GM13976 (cell line): ENCODE data around the gene WBP11.

ENCODE experiments used
- DNase-seq: peaks from one replicate; pipeline ENCODE4 v3.0.0; 2012; ENCODE audit warnings: low spot score
- CTCF ChIP-seq: IDR thresholded peaks from 2 replicates; pipeline ENCODE4 v1.5.1; 2012; ENCODE audit warnings: borderline replicate concordance, mild to moderate bottlenecking; ENCODE audit not compliant: insufficient read depth; ENCODE audit errors: extremely low read depth, missing control alignments, control extremely low read depth
- in situ Hi-C: fragments of 300-500 bp; cut with MboI; formaldehyde crosslinking; loops from one replicate; pipeline ENCODE4 v1.12.0; 2022; ENCODE audit warnings: low sequenced_read_pairs, mixed read lengths, inconsistent platforms; ENCODE audit not compliant: unreplicated experiment

Gene WBP11

DNA sequence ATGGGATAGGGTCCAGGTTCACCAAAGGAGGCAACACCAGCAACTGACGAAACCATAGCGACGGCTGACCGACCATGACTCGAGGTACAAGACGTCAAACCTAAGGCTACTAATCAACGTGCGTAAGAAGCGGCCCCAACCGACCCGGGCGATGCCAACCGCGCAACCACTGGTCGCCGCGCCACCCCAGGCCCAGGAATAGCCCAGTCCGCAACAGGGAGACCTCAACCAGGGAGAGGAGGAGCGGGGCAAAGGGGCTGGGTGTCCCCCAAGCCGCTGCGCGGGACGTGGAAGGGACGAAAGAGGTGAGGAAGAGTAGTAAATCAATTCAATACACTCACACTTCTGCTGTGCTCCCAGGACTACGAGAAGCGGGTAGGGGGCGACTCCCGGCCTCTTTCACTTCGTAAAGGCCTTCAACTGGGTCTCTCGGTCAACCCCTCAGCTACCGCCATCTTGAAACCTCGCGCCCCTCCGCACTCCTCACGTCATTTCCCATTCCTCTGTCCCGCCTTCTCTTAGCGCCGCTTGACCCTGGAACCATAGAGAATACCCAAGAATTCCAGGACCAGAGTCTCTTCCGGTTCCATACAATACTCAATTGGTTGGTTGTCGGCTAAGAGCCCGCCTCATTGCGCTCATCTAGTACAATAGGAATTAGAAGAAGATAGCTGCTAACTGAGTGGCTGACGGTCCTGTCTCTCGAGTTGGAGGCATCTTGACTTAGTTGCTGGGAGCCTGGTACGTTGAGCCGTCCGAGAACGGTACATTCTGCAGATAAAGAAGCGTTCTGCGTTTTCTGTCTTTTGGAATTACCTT, at the start of gene WBP11, which contains the start of gene C12orf60:
Gene WBP11 (minus strand): TSS at position 468 of the 819 bp plus-strand sequence. CDS start 2,095 bp downstream, outside the sequence.
Gene C12orf60 (plus strand): TSS at position 660 of the 819 bp plus-strand sequence. CDS start 19,266 bp downstream, outside the sequence.
- TF ChIP-seq CTCF = no peak
- in situ Hi-C loops = no loop called here
- DNase-seq = peak; percentile 91

GRCh38 chr12:14852880-14853279, 49.6 kb upstream of the WBP11 start:
- in situ Hi-C loops = no loop called here
- DNase-seq = no peak
- no peak for TF ChIP-seq CTCF

- no peak for TF ChIP-seq CTCF
- in situ Hi-C loops = no loop called here
- no peak for DNase-seq
Measured at GRCh38 chr12:14850929-14851663, 47.8 kb upstream of the WBP11 start.

GRCh38 chr12:14849661-14850060, 46.4 kb upstream of the WBP11 start:
- in situ Hi-C loops = no loop called here
- no peak for TF ChIP-seq CTCF

GRCh38 chr12:14846876-14847580, 43.8 kb upstream of the WBP11 start:
- TF ChIP-seq CTCF = no peak
- DNase-seq = no peak
- in situ Hi-C loops = no loop called here

More at GRCh38 chr12:14849661-14850060, 46.4 kb upstream of the WBP11 start:
- no peak for DNase-seq

DNA sequence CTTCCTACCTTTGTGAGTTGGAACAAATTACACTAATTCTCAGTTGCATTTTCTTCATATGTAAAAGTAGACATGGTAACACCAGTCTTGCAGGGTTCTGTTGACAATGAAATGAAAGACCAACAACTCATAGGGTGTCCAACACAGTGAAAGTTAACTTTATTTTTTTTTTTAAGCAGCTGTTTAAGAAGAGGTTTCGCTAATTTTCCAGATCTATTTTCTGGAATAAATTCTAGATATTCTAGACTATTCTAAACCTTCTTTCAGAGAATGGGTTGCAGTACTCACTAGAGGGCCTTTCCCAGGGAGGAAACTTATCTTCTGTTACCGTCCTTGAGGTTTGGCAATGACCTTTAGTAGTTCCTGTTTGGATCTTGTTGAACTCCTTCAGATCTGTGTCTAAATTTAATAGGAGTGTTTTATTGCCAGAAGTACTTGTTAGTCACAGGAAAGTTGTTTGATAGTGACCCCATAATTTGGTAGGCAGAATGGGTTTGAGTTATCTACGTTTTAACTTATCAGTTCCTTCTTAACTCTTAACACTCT, 42.8 kb upstream of the WBP11 start:
- DNase-seq = no peak
- in situ Hi-C loops = no loop called here

More for the DNA sequence above, 42.8 kb upstream of the WBP11 start:
- no peak for TF ChIP-seq CTCF
